B cell (primary cell): Measurements from ENCODE around the gene TRIM17. TPM values are rescaled to one million over a fixed set of nuclear protein-coding genes. Genes with fewer than 3 reads are reported as not detected.

Experiments used
- polyA plus RNA-seq: library from polyadenylated mRNA; depleted of rRNA; stranded (reverse); fragments of >200 nt; gene quantifications from 2 replicates; pipeline ENCODE4 v1.2.3, GENCODE V29; 2012
- small RNA-seq: library from RNA; depleted of rRNA; stranded (forward); fragments of <200 nt; gene quantifications from one replicate; pipeline ENCODE3, GENCODE V24; 2012; ENCODE audit warnings: low replicate concordance, low read depth; ENCODE audit not compliant: insufficient read length
- total RNA-seq, 2 donors: library from RNA; stranded (reverse); fragments of 120-200 nt in 1 of 2; gene quantifications; 1 replicate in 1 of 2; 2 replicates in 1 of 2; pipeline versions ENCODE4 v1.2.3 to v1.2.4, GENCODE V29; 2013 to 2022

Gene TRIM17
- total and polyA plus RNA-seq, 2 donors (not counting 1 experiment from before 2014, with no cell fraction given) = not detected

Small RNA genes lying within 50 kb of the gene (small RNA-seq; reads per million reads assigned to genes)
- gene MIR4666A = not detected

Other genes starting within 250 kb of the TRIM17 start
- gene OBSCN, start 208.8 kb downstream of the TRIM17 start, total RNA-seq = 63.9 and 65.3 TPM in 2 replicates
- gene OBSCN, start 208.8 kb downstream of the TRIM17 start, polyA plus RNA-seq = 10.0 and 16.7 TPM in 2 replicates
- gene TRIM11, start 10.0 kb downstream of the TRIM17 start, total RNA-seq = 53.7 and 55.9 TPM in 2 replicates
- 22.4 and 29.9 TPM in 2 replicates for gene TRIM11, start 10.0 kb downstream of the TRIM17 start, polyA plus RNA-seq
- gene RNF187, start 70.5 kb upstream of the TRIM17 start, total RNA-seq = 67.3 and 72.2 TPM in 2 replicates
- 21.2 and 25.5 TPM in 2 replicates for gene RNF187, start 70.5 kb upstream of the TRIM17 start, polyA plus RNA-seq